Left kidney (tissue), 2 donors: ENCODE measurements around the gene PPP1R15A. TPM values are rescaled to one million over a fixed set of nuclear protein-coding genes. Genes with fewer than 3 reads are reported as not detected.
"Not testable (repeated sequence)": the region's sequence is repeated elsewhere in the genome, so short reads cannot be mapped to it uniquely, and the experiment has no call there.

ENCODE experiments used
- DNase-seq: peaks from one replicate; pipeline ENCODE4 v3.0.0-alpha.2; 2013
- polyA plus RNA-seq: library from polyadenylated mRNA; unstranded; fragments of 120-200 nt; gene quantifications from one replicate; pipeline ENCODE4 v1.2.1, GENCODE V29; 2013; ENCODE audit not compliant: insufficient read length

Gene PPP1R15A
- polyA plus RNA-seq, 1 donor: 33.8 TPM

DNA sequence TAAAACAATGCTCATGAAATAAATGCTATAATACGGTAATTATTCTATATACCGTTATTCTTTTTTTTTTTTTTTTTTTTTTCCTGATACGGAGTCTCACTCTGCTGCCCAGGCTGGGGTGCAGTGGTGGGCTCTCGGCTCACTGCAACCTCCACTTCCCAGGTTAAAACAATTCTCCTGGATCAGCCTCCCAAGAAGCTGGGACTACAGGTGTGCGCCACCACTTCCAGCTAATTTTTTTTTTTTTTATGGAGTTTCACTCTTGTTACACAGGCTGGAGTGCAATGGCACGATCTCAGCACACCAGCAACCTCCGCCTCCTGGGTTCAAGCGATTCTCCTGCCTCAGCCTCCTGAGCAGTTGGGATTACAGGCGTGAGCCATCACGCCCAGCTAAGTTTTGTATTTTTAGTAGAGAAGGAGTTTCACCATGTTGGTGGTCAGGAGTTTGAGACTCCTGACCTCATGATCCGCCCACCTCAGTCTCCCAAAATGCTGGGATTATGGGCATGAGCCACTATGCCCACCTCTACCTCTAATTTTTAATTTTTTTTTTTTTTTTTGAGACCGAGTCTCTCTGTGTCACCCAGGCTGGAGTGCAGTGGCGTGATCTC is 6.9 kb downstream of the PPP1R15A start:
- DNase-seq: no peak

DNA sequence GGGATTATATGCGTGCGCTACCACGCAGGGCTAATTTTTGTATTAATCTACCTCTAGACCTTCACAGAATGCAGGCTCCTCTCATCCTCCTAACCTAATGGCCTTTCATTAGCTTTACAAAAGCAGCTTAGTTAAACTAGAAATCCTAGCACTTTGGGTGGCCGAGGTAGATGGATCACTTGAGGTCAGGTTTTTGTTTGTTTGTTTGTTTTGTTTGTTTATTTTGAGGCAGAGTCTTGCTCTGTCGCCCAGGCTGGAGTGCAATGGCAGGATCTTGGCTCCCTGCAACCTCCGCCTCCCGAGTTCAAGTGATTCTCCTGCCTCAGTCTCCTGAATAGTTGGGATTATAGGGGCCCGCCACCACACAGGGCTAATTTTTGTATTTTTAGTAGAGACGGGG is 7.5 kb downstream of the PPP1R15A start:
- DNase-seq: not testable (repeated sequence)

DNA sequence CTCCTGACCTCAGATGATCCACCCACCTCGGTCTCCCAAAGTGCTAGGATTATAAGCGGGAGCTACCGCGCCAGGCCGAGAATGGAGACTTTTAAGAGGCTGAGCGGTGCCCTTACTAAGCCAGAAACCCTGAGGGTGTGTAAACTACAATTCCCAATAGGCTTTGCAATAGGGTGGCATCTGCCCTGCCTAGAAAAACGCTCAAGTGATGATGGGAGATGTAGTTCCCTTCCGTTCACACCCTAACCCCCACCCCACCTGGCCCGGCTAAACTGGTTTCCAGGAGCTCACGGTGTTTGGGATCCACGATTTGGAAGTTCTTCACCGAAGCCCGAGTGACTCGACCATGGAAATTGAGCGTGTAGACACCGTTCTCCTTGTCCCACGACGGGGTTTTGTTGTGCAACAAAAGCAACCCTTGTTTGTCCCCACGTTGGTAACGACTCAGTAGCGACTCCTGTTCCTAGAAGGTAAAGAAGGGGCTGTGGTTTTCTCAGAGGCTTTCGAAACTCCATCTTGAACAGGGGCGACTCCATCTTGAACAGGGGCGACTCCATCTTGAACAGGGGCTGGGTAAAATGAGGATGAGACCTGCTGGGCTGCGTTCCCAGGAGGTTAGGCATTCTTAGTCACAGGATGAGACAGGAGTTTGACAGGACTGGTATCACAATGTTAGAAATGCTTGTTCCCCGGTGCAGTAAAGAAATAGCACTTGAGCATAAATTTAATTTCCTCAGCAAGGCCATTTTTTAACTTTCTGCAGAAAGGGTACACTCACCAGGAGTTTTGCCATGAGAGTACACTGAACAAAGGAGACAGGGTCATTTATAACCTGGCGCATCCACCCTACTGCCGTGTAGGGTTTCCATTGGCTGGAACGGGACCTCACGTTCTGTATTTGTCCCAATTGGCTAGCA is 9.8 kb downstream of the PPP1R15A start:
- DNase-seq: no peak

DNA sequence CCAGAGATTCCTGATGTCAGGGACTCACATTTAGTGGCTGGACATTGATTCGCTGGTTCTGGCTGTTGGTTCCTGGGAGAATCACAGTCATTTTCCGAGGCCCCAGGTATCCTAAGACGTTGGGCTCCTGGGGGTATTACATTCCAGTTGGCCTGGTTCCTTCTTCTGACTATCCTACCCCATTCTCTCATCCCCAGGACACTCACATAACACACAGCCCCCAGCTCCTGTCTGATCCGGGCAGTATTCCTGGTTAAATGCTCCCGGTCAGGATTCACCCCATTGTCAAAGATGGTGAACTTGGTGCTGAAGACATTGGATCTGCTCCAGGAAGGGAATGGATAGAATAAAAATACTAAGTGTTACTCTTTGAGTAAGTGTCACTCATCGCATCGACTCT is 11.5 kb downstream of the PPP1R15A start:
- no peak for DNase-seq

DNA sequence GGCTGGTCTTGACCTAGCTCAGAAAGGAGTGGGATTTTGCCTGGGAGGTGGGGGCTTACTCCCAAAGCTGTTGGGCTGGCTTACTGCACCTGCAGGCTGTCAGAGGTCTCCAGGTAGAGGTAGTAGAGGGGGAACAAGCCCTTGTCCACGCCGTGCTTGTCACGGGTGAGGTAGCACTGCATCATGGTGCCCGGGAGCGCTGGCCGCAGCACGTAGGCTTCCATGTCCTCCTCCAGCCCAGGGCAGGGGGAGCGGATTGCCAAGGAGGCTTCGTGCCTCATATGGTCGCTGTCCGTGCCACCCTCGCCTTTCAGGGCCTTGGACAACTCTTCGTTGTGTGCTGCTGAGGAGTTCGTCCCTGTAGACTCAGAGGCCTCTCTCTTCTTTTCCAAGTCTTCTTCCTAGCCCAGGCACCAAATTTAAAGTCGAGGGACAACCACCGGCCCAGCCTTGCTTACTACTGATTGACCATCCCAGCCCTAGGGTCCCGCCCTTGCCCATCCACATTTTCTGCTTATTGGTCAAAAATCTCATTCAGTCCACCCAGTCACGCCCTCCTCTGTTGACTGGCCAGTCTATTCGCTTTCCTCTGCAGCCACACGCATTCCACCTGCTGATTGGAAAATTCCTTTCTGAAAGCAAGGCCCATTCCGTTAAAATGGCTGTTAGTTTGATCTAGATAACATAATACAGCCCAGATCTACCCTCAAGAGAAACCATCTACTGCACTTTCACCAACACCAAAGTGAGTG is 15.8 kb downstream of the PPP1R15A start:
- DNase-seq: no peak

DNA sequence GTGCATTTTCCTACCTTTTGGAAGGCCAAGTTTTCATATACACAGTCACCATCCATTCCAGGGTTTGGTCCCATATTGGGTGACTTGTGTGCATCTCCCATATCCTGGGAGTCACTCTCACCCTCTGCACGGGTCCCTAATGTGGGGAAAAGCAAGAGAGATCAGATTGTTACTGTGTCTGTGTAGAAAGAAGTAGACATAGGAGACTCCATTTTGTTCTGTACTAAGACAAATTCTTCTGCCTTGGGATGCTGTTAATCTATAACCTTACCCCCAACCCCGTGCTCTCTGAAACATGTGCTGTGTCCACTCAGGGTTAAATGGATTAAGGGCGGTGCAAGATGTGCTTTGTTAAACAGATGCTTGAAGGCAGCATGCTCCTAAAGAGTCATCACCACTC is 17.3 kb downstream of the PPP1R15A start:
- not testable (repeated sequence) for DNase-seq

DNA sequence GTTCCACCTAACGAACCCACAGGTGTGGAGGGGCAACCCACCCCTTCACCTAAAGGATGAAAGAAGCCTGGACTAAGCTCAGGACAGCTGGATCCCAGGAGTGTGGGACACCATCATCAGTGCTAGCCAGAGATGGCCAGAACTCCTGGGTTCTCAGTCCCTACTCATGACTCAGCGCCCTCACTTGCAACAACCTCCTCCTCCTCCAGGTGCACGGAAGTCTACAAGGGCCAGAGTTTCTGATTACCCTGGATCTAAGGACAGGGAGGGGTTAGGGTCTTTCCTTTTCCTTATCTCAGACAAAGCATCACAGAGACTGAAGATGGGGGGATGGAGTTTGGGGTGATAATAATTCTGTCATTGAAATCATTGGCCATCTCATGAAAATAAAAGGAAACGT is 18.3 kb downstream of the PPP1R15A start:
- DNase-seq: no peak

DNA sequence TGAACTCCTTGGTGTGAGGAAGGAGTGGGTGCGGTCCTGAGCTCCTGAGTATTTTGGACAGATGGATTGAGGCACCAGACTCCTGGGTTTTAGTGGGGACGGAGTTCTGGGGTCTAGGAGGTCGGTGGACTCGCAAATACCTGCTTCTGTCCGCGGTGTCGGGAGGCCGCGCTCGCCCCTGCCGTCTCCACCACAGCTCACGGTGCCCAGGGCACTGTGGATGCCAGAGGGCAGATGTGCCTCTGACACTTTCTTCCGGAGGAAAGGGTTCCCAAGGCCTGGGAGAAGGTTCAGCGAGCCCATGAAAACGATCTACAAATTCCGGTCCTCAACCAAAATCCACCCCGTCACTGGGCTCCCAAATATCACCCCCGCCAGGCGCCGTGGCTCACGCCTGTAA is 23.0 kb downstream of the PPP1R15A start:
- DNase-seq: no peak

DNA sequence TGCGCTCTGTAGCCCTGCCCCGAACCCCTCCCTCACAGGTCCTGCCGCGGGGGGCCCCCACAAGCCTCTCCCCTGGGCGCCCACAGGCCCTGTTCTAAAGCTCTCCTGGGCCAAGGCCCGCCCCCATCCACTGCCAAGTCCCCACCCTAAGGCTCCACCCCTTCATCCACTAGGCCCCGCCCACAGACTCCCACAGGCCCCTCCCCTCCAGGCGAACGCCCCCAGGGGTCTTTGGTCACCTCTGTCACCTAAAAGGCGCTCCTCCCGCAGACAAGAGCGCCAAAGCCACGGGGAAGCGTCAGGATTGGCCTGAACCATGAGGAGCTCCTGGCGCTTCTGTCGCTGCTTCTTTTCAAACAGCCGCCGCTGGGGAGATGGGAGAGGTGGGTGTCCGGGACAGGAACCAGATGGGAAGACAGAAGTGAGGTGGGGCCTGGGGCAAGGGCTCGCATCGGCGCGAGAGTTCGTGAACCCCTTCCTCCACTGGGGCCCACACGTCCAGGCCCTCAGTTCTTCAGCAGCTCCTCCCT is 24.0 kb downstream of the PPP1R15A start:
- no peak for DNase-seq

DNA sequence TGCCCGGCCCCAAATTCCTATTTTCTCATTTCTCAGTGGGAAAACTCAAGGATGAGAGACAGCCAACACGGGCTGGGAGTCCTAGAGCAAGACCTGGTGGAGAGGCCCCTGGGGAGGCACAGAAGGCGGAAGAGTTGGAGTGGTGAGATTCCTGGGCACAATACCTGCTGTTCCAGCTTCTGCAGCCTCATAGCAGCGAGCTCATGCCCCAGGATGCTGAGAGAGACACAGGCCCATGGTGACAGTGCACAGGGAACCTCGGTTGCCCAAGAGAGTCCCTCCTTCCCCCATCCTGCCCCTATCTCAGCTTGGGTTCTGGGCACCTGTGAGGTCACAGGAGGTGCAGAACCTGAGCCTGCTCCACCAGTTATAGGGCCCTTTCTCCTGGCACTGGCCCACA is 25.0 kb downstream of the PPP1R15A start:
- no peak for DNase-seq

DNA sequence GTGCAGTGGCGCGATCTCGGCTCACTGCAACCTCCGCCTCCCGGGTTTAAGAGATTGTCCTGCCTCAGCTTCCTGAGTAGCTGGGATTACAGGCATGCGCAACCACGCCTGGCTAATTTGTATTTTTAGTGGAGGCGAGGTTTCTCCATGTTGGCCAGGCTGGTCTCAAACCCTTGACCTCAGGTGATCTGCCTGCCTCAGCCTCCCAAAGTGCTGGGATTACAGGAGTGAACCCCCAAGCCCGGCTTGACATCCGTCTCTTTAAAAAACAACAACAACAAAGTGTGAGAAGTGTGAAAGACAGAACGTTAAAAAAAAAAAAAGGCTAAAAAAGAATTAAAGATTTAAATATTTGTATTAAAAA is 27.1 kb downstream of the PPP1R15A start:
- not testable (repeated sequence) for DNase-seq

DNA sequence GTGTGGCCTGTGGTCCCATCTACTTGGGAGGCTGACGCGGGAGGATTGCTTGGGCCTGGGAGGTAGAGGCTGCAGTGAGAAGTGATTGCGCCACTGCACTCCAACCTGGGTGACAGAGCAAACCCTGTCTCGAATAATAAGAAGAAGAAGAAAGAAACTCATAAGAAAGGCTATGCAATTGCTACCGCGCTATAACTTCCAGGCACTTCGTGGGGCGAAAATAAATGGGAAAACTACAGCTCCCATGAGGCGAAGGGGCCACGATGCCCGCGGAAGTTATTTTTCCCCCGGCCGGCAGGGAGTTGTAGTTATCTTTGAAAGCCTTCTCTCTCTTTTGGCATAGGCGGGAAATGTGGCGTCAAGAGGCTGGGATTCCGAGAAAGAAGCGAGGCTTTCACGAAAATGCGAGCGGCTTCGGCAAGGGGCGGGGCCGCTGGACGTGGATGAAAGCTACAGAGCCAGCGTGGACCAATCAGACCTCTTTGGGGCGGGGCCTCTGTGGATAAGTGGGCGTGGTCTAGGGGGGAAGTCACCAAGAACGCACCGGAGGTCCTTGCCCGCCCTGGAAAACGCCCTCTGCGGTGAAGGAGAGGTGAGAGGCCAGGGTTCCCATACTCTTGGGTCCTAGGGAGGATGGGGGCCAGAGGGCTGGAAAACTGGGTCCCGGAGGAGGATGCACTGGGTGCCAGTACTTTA is 27.7 kb downstream of the PPP1R15A start, which contains the start of gene NUCB1:
TSS of gene NUCB1 (plus strand) at position 532 of the 696 bp plus-strand sequence. CDS start 485 bp downstream, outside the sequence.
- DNase-seq: peak; percentile 100

DNA sequence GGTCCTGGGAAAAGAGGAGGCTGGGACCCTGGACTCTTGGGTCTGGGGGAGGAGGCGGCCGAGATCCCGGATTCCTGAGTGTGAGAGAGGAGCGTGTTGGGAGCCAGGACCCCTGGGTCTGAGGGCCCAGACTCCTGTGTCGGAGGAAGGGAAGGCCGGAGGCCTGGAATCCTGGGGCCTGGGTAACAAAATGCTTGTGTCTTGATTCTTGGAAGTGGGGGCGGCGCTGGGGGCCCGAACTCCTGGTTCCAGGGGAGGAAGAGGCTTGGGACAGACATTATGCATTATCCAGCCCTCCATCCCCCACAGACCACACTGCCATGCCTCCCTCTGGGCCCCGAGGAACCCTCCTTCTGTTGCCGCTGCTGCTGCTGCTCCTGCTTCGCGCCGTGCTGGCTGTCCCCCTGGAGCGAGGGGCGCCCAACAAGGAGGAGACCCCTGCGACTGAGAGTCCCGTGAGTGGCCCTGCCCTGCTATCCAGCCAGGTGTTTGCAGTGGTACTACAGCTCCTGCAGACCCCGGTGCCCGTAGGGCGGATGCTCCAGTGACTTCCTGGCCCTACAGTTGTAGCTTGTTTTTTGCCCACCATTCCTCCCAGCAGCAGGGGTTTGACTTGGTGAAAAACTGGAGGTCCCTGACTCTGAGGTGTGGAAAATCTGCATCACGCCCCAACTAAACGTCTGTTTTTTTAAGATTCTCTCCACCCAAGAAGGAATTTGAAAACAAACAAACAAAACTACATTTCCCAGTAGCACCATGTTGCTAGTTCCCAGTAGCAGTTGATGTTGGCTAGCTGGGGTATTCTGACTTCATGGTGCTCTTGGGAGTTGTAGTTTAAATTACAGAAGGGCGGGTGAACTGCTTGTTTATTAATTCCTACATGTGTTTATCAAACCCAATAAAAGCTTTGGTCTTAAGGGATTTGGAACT is 28.5 kb downstream of the PPP1R15A start:
- no peak for DNase-seq

DNA sequence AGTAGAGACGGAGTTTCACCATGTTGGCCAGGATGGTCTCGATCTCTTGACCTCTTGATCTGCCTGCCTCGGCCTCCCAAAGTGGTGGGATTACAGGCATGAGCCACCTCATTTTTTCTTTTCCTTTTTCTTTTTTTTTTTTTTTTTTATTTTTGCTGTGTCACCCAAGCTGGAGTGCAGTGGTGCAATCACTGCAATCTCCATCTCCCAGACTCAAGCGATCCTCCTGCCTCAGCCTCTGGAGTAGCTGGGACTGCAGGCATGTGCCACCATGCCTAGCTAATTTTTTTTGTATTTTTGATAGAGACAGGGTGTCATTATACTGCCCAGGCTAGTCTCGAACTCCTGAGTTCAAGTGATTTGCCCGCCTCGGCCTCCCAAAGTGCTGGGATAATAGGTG is 30.1 kb downstream of the PPP1R15A start:
- DNase-seq: not testable (repeated sequence)

DNA sequence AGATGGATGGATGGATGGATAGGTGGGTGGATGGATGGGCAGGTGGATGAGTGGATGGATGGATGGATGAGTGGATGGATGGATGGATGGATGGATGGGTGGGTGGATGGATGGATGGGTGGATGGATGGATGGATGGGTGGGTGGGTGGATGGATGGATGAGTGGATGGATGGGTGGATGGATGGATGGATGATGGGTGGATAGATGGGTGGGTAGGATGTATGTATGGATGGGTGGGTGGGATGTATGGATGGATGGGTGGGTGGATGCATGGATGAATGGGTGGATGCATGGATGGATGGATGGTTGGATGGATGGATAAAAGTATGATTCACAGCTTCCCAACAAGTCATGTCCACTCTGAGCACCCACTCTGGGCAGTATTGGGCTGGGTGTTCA is 31.6 kb downstream of the PPP1R15A start:
- DNase-seq: not testable (repeated sequence)

DNA sequence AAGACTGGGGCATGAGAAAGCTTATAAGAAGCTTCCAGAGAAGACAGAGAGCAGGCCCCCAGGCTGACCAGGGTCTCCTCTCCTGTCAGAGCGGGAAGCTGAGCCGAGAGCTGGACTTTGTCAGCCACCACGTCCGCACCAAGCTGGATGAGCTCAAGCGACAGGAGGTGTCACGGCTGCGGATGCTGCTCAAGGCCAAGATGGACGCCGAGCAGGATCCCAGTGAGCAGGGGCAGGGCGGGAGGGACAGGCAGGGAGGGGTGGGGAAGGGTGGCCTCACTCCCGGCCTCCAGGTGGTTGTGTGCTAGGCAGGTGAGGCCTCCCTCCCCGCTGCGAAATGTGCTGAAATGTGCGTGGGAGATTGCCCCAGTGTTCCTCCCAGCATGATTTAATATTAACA is 33.4 kb downstream of the PPP1R15A start:
- no peak for DNase-seq

DNA sequence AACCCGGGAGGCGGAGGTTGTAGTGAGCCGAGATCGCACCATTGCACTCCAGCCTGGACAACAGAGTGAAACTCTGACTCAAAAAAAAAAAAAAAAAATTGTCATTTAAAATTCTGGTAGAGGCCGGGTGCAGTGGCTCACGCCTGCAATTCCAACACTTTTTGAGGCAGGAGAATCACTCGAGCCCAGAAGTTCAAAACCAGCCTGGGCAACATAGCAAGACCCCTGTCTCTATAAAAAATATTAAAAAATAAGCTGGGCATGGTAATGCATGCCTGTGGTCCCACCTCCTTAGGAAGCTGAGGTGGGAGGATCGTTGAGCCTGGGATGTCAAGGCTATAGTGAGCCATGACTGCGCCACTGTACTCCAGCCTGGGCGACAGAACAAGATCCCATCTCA is 34.1 kb downstream of the PPP1R15A start:
- no peak for DNase-seq

DNA sequence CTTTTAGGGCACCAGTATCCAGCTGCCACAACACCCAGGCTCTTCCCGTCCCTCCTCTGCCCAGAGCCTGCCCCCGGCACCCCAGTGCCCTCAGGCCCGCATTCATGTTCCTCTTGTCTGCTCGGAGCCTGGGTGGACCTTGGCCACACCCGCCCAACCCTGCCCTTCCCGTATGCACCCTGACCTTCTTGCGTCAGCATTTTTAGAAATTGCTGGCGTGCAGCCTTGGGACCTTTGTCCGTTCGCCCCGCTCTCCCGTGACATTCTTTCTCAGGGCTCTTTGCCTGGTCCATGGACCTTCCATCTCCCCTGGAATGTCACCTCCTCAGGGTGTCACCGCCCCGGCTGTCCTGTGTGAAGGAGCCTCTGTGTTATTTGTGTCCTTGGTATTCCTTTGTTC is 35.5 kb downstream of the PPP1R15A start:
- no peak for DNase-seq

DNA sequence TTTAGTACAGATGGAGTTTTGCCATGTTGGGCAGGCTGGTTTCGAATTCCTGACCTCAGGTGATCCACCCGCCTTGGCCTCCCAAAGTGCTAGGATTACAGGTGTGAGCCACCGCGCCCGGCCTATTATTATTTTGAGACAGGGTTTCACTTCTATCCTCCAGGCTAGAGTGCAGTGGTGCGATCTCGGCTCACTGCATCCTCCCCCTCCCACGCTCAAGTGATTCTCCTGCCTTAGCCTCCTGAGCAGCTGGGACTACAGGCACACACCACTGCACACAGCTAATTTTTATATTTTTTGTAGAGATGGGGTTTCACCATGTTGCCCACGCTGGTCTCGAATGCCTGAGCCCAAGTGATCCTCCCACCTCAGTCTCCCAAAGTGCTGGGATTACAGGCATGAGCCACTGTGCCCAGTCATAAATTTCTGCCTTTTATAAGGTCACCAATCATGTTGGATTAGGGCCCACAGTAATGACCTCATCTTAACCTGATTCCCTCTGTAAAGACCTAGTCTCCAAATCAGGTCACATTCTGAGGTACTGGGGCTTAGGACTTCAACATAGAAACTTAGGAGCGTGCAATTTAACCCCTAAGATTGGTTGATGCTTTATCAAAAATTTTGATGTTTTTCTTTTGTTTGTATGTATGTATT is 37.3 kb downstream of the PPP1R15A start:
- DNase-seq: not testable (repeated sequence)

DNA sequence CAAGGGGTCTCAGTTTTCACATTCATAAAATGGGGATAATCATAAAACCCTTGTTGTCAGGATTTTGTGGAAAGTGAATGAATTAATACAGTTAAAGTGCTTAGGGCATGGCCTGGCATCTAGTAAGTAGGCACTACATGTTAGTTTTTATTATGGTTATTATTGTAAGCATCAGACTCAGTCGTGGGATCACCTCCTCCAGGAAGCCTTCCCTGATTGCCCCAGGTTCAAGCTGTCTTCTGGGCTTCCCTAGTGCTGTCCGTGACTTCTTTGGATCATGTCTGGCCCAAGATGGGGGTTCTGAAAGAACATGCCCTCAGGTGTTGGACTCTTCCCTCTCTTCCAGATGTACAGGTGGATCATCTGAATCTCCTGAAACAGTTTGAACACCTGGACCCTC is 38.6 kb downstream of the PPP1R15A start:
- no peak for DNase-seq
